Measurements from ENCODE around the gene CARMIL1.

Gene CARMIL1

DNA sequence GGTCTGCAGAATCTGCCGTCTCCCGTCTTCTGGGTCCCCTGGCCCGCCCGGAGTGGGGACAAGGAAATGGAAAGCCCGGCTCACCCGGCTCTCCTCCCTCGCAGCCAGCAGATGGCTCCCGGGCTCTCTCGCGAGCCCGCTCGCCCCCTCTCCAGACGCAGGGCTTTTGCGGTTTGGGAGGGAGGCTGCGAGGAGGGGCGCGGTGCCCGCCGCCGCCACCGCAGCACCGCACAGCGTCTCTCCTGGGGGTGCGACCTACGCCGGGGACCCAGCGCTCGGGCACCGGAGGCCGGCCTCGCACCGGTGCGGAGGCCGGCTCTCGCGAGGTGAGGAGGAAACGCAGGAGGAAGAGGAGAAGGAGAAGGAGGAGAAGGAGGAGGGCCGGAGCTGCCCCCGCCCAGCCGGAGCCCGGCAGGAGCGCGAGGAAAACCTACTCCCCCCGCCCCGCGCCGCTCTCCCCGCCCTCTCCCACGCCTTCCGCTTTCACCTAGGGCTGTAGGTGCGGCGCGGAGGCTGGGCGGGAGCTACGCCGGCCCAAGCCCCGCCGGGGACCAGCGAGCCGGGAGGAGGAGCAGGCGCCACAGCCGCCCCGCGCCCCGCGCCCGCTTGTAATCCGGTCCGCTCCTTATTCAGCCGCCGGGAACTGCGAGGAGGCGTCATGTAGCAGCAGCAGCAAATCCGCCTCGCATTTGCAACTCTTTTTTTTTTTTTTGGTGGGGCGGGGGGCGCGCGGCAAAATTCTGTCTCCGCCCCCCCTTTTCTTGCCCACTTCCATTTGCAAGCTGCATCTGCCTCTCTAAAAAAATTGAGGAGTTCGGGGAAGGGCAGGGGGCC lies at the start of gene CARMIL1:
Gene CARMIL1, plus strand, starts transcription at position 461 of the 834 bp plus-strand sequence. CDS start 422 bp downstream, outside the sequence.
- H3K9me3 ChIP-seq (ENCODE audit: control insufficient read depth in 2 of 2, low read length in 2 of 2), result no peaks in the 10 kb centered on the region
- H3K36me3 ChIP-seq (ENCODE audit: control insufficient read depth in 2 of 2, insufficient read depth in 2 of 2, low read length in 2 of 2), result no peaks in the 10 kb centered on the region
- peak within 1 kb of the TSS; percentile 78 to 85 for H3K4me3 ChIP-seq (ENCODE audit: low read length in 2 of 2)
- H3K4me1 ChIP-seq (ENCODE audit: control insufficient read depth, insufficient read depth, low read length), result peaks cover 19% of the 10 kb centered on the region
- peak within 1 kb of the TSS; percentile 64 to 80 for H3K9ac ChIP-seq (ENCODE audit: low read length in 2 of 2)
- H3K27ac ChIP-seq (ENCODE audit: low read length), result no peak within 1 kb of the TSS
- H3K27me3 ChIP-seq (ENCODE audit: control insufficient read depth in 1 of 2, insufficient read depth in 2 of 2, low read length in 2 of 2), result no peaks in the 10 kb centered on the region

DNA sequence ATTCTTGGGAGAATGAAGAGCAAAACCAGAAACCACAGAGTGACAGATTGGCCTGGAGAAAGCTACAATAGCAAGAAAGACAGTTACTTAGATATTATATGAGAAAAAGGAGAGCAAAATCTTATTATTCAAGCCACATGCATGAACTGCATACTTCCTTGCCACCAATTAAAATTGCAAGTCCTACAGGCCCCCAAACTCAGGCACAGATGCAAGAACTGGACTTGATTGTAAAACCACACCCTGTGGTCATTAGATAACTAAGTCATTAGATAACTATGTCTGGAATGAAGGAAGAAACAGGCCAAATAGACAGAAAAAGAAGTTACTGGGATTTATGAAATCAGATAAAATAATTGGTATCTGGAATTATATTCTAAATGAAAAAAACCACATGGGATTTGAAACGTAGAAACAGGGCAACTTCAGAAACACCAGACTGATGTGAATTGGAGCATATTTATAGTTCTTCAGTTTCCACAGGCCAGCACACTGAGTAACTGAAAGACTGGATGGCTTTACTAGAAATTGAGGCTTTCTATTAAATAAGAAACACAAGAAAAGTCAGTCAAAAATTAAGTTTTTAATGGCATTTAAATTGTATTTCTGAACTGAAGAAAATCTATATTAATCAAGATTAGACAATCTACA lies 49.4 kb upstream of the CARMIL1 start:
- Histone ChIP-seq H3K4me1 (ENCODE audit: control insufficient read depth, insufficient read depth, low read length) (no peaks in the 10 kb centered on the region), H3K4me3 (ENCODE audit: low read length in 2 of 2) (no peak overlapping the region), H3K9me3 (ENCODE audit: control insufficient read depth in 2 of 2, low read length in 2 of 2) (no peaks in the 10 kb centered on the region), H3K36me3 (ENCODE audit: control insufficient read depth in 2 of 2, insufficient read depth in 2 of 2, low read length in 2 of 2) (no peaks in the 10 kb centered on the region), H3K27me3 (ENCODE audit: control insufficient read depth in 1 of 2, insufficient read depth in 2 of 2, low read length in 2 of 2) (no peaks in the 10 kb centered on the region), H3K9ac (ENCODE audit: low read length in 2 of 2) (no peak overlapping the region), H3K27ac (ENCODE audit: low read length) (no peak overlapping the region)

DNA sequence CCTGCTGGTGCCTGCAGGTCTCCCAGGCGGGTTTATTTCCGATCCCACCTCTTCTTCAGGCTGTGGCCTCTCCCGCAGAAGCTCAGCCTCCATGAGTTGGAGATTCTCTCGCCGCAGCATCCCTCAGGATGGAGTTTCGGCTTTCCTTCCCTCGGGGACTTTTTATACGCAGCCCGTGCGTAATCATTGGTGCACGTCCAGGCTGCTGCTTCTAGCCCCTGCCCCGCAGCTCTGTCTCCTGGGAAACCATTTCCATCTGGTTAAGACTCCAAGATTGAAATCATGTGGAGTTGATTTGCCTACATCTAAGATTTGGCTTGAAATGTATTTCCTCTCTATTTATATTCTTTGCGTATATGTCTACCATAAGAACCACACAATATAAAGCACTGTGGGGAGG lies 46.7 kb upstream of the CARMIL1 start:
- H3K4me1 ChIP-seq (ENCODE audit: control insufficient read depth, insufficient read depth, low read length), result no peaks in the 10 kb centered on the region
- peak overlapping the region in 1 of 2 donors; percentile 3 for H3K4me3 ChIP-seq (ENCODE audit: low read length in 2 of 2)
- no peaks in the 10 kb centered on the region for H3K36me3 ChIP-seq (ENCODE audit: control insufficient read depth in 2 of 2, insufficient read depth in 2 of 2, low read length in 2 of 2)
- H3K27ac ChIP-seq (ENCODE audit: low read length), result no peak overlapping the region
- no peak overlapping the region for H3K9ac ChIP-seq (ENCODE audit: low read length in 2 of 2)
- no peaks in the 10 kb centered on the region for H3K27me3 ChIP-seq (ENCODE audit: control insufficient read depth in 1 of 2, insufficient read depth in 2 of 2, low read length in 2 of 2)
- no peaks in the 10 kb centered on the region for H3K9me3 ChIP-seq (ENCODE audit: control insufficient read depth in 2 of 2, low read length in 2 of 2)

DNA sequence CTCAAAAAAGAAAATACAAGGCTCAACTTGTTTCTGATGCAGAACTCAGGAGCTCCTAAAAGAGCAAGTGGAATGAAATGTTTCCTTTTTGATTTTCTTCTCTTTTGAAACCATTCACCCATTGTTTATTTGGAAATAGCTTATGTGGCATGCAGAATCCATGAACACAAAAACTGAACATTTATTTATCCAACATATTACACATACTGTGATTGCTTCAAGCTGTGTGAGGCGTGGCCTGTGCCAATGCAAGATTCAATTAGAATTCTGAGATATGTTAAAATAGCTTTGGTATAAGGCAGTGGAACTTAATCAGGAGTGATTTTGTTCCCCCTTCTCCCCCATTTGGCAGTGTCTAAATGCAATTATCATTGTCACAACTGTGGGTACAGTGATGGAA lies 45.9 kb upstream of the CARMIL1 start:
- no peak overlapping the region for H3K9ac ChIP-seq (ENCODE audit: low read length in 2 of 2)
- no peaks in the 10 kb centered on the region for H3K27me3 ChIP-seq (ENCODE audit: control insufficient read depth in 1 of 2, insufficient read depth in 2 of 2, low read length in 2 of 2)
- no peaks in the 10 kb centered on the region for H3K9me3 ChIP-seq (ENCODE audit: control insufficient read depth in 2 of 2, low read length in 2 of 2)
- H3K4me3 ChIP-seq (ENCODE audit: low read length in 2 of 2), result no peak overlapping the region
- H3K27ac ChIP-seq (ENCODE audit: low read length), result no peak overlapping the region
- no peaks in the 10 kb centered on the region for H3K4me1 ChIP-seq (ENCODE audit: control insufficient read depth, insufficient read depth, low read length)
- no peaks in the 10 kb centered on the region for H3K36me3 ChIP-seq (ENCODE audit: control insufficient read depth in 2 of 2, insufficient read depth in 2 of 2, low read length in 2 of 2)

- no peak overlapping the region for H3K9ac ChIP-seq (ENCODE audit: low read length in 2 of 2)
- no peaks in the 10 kb centered on the region for H3K36me3 ChIP-seq (ENCODE audit: control insufficient read depth in 2 of 2, insufficient read depth in 2 of 2, low read length in 2 of 2)
- no peaks in the 10 kb centered on the region for H3K4me1 ChIP-seq (ENCODE audit: control insufficient read depth, insufficient read depth, low read length)
- no peak overlapping the region for H3K4me3 ChIP-seq (ENCODE audit: low read length in 2 of 2)
- no peak overlapping the region for H3K27ac ChIP-seq (ENCODE audit: low read length)
- no peaks in the 10 kb centered on the region for H3K27me3 ChIP-seq (ENCODE audit: control insufficient read depth in 1 of 2, insufficient read depth in 2 of 2, low read length in 2 of 2)
- H3K9me3 ChIP-seq (ENCODE audit: control insufficient read depth in 2 of 2, low read length in 2 of 2), result no peaks in the 10 kb centered on the region
Measured at GRCh38 chr6:25237579-25237978, 41.6 kb upstream of the CARMIL1 start.

- Histone ChIP-seq H3K4me1 (ENCODE audit: control insufficient read depth, insufficient read depth, low read length) (no peaks in the 10 kb centered on the region), H3K9ac (ENCODE audit: low read length in 2 of 2) (no peak overlapping the region), H3K27ac (ENCODE audit: low read length) (no peak overlapping the region)
Measured at GRCh38 chr6:25239059-25239458, 40.1 kb upstream of the CARMIL1 start.

GRCh38 chr6:25239498-25239897 lies 39.7 kb upstream of the CARMIL1 start:
- Histone ChIP-seq H3K9me3 (ENCODE audit: control insufficient read depth in 2 of 2, low read length in 2 of 2) (no peaks in the 10 kb centered on the region), H3K4me3 (ENCODE audit: low read length in 2 of 2) (no peak overlapping the region), H3K36me3 (ENCODE audit: control insufficient read depth in 2 of 2, insufficient read depth in 2 of 2, low read length in 2 of 2) (no peaks in the 10 kb centered on the region), H3K27ac (ENCODE audit: low read length) (no peak overlapping the region), H3K4me1 (ENCODE audit: control insufficient read depth, insufficient read depth, low read length) (no peaks in the 10 kb centered on the region), H3K9ac (ENCODE audit: low read length in 2 of 2) (no peak overlapping the region), H3K27me3 (ENCODE audit: control insufficient read depth in 1 of 2, insufficient read depth in 2 of 2, low read length in 2 of 2) (no peaks in the 10 kb centered on the region)

More at GRCh38 chr6:25239059-25239458, 40.1 kb upstream of the CARMIL1 start:
- no peak overlapping the region for H3K4me3 ChIP-seq (ENCODE audit: low read length in 2 of 2)
- H3K9me3 ChIP-seq (ENCODE audit: control insufficient read depth in 2 of 2, low read length in 2 of 2), result no peaks in the 10 kb centered on the region
- H3K36me3 ChIP-seq (ENCODE audit: control insufficient read depth in 2 of 2, insufficient read depth in 2 of 2, low read length in 2 of 2), result no peaks in the 10 kb centered on the region
- H3K27me3 ChIP-seq (ENCODE audit: control insufficient read depth in 1 of 2, insufficient read depth in 2 of 2, low read length in 2 of 2), result no peaks in the 10 kb centered on the region

DNA sequence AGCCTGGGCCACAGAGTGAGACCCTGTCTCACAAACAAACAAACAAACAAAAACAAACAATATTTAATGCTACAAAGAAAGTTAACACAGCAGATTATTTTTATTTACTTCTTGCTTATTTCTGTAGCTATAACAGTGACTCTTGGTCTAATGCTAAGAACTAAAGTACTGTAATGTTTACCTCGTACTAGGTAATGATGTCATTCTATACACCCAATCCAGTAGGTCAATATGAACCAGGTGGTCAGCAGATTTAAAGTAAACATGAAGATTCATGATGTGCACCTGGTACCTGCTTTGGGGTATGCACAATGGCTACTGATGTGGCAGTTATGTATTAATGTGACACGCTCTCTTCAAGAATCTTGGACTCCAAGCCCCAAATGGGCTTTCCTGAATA lies 36.6 kb upstream of the CARMIL1 start:
- Histone ChIP-seq H3K4me3 (ENCODE audit: low read length in 2 of 2) (no peak overlapping the region), H3K9ac (ENCODE audit: low read length in 2 of 2) (no peak overlapping the region), H3K27me3 (ENCODE audit: control insufficient read depth in 1 of 2, insufficient read depth in 2 of 2, low read length in 2 of 2) (no peaks in the 10 kb centered on the region), H3K4me1 (ENCODE audit: control insufficient read depth, insufficient read depth, low read length) (no peaks in the 10 kb centered on the region), H3K27ac (ENCODE audit: low read length) (no peak overlapping the region), H3K36me3 (ENCODE audit: control insufficient read depth in 2 of 2, insufficient read depth in 2 of 2, low read length in 2 of 2) (no peaks in the 10 kb centered on the region), H3K9me3 (ENCODE audit: control insufficient read depth in 2 of 2, low read length in 2 of 2) (no peaks in the 10 kb centered on the region)

DNA sequence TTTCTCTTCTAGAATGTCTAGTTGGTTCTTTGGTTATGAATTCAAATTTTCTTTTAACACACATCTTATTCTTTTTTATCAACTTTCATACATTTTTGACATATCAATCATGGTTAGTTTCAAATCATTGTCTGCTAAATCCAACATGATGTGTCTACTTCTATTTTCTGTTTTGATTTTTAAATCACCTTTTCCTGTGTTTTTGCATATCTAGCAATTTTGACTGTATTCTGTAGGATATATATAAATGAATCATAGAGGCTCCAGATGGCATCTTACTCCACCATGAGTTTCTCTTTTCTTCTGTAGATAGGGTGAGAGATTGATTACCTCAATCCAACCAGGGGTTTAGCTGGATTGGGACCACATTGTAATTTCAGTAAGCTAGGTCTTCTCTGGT lies 34.3 kb upstream of the CARMIL1 start:
- Histone ChIP-seq H3K9me3 (ENCODE audit: control insufficient read depth in 2 of 2, low read length in 2 of 2) (no peaks in the 10 kb centered on the region), H3K9ac (ENCODE audit: low read length in 2 of 2) (no peak overlapping the region), H3K27ac (ENCODE audit: low read length) (no peak overlapping the region), H3K4me3 (ENCODE audit: low read length in 2 of 2) (no peak overlapping the region), H3K4me1 (ENCODE audit: control insufficient read depth, insufficient read depth, low read length) (no peaks in the 10 kb centered on the region), H3K27me3 (ENCODE audit: control insufficient read depth in 1 of 2, insufficient read depth in 2 of 2, low read length in 2 of 2) (no peaks in the 10 kb centered on the region), H3K36me3 (ENCODE audit: control insufficient read depth in 2 of 2, insufficient read depth in 2 of 2, low read length in 2 of 2) (no peaks in the 10 kb centered on the region)

DNA sequence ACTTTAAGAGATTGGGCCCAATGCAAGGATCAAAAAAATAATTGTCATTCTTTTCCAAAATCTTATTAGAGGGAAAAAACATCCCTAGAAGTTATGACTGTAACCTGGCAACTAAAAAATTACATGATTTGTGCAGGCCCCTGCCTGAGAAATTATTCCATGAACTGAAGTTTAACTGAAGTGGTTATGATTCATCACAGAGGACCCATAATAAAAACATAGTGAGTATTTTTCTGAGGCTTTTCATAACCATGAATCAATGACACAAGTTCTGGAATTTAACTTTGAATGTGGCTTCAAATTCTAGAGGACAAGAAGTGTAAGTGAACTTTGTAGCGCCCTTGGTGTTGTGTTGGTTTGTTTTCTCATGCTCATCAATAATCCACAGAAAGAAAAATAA lies 31.1 kb upstream of the CARMIL1 start:
- H3K27me3 ChIP-seq (ENCODE audit: control insufficient read depth in 1 of 2, insufficient read depth in 2 of 2, low read length in 2 of 2), result no peaks in the 10 kb centered on the region
- no peak overlapping the region for H3K27ac ChIP-seq (ENCODE audit: low read length)
- no peaks in the 10 kb centered on the region for H3K4me1 ChIP-seq (ENCODE audit: control insufficient read depth, insufficient read depth, low read length)
- no peak overlapping the region for H3K4me3 ChIP-seq (ENCODE audit: low read length in 2 of 2)
- H3K36me3 ChIP-seq (ENCODE audit: control insufficient read depth in 2 of 2, insufficient read depth in 2 of 2, low read length in 2 of 2), result no peaks in the 10 kb centered on the region
- no peak overlapping the region for H3K9ac ChIP-seq (ENCODE audit: low read length in 2 of 2)
- H3K9me3 ChIP-seq (ENCODE audit: control insufficient read depth in 2 of 2, low read length in 2 of 2), result no peaks in the 10 kb centered on the region

DNA sequence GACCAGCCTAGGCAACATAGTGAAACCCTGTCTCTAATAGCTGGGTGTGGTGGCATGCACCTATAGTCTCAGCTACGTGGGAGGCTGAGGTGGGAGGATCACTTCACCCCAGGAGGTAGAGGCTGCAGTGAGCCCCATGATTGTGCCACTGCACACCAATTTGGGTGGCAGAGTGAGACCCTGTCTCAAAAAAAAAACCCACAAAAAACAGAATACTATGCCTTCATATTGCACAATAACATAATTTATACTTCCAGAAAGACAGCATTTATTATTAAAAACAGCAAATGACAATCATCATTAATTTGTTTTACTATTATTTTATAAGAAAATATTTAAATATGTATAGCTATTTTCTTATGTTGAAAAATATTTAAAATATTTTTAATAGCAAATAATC lies 30.0 kb upstream of the CARMIL1 start:
- H3K4me3 ChIP-seq (ENCODE audit: low read length in 2 of 2), result no peak overlapping the region
- H3K27ac ChIP-seq (ENCODE audit: low read length), result no peak overlapping the region
- no peak overlapping the region for H3K9ac ChIP-seq (ENCODE audit: low read length in 2 of 2)
- H3K4me1 ChIP-seq (ENCODE audit: control insufficient read depth, insufficient read depth, low read length), result no peaks in the 10 kb centered on the region
- no peaks in the 10 kb centered on the region for H3K27me3 ChIP-seq (ENCODE audit: control insufficient read depth in 1 of 2, insufficient read depth in 2 of 2, low read length in 2 of 2)
- no peaks in the 10 kb centered on the region for H3K9me3 ChIP-seq (ENCODE audit: control insufficient read depth in 2 of 2, low read length in 2 of 2)
- H3K36me3 ChIP-seq (ENCODE audit: control insufficient read depth in 2 of 2, insufficient read depth in 2 of 2, low read length in 2 of 2), result no peaks in the 10 kb centered on the region
